ENCODE measurements around the gene CNTNAP2. TPM values are rescaled to one million over a fixed set of nuclear protein-coding genes. Genes with fewer than 3 reads are reported as not detected.

Gene CNTNAP2
- total and polyA plus RNA-seq, 2 of the 8 experiments (the other 6 are each of a cell fraction or from before 2014, with no cell fraction given), result 27.9 to 71.0 TPM

DNA sequence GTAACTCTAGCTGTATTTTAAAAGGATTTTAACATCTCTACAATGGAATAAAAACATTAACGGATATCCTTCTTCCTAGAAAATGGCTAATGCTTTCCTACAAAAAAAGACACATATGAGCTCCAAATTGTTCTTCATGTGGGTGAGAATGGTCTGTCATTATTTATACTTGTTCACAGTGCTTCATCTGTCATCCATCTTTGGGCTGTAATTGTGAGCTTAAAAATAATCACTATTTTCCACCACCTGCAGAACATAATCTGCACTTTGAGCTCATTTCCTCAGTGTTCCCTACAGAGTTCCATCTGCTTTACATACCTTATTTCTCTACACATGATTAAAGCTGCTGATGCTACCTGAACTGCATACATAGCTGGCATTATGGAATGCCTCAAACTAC is 1494.8 kb downstream of the CNTNAP2 start (continued):
- TF ChIP-seq CHD7 (IDR thresholded peaks at IDR 0.05; ENCODE audit: insufficient replicate concordance, low read length) (no peak), TAF1 (IDR thresholded peaks at IDR 0.05; ENCODE audit: low read depth, low read length) (no peak), RNF2 (IDR thresholded peaks at IDR 0.05; ENCODE audit: borderline replicate concordance, low read depth, low read length, missing control alignments, poor library complexity, severe bottlenecking) (no peak), JUN (IDR thresholded peaks at IDR 0.05; ENCODE audit: low read depth, low read length) (no peak), NRF1 (IDR thresholded peaks at IDR 0.05; ENCODE audit: low read depth, low read length) (no peak), HDAC2 (IDR thresholded peaks at IDR 0.05; ENCODE audit: borderline replicate concordance in 1 of 2, low read depth in 2 of 2, low read length in 2 of 2) (no peak), SIRT6 (IDR thresholded peaks at IDR 0.05; ENCODE audit: low read length) (no peak)
